SK-N-SH (cell line): ENCODE data around the gene INSYN2A. TPM values are rescaled to one million over a fixed set of nuclear protein-coding genes. Genes with fewer than 3 reads are reported as not detected.

Experiments used
- CTCF ChIA-PET: fragments of 300-600, 350-600 bp; formaldehyde crosslinking; extraction: SDS; loops from one replicate; lab custom pipeline; 2021; lab: Yijun Ruan, JAX
- POLR2A ChIA-PET: fragments of 350-600 bp; sonication (Branson Sonifier 250); formaldehyde crosslinking; extraction: SDS; loops from one replicate; lab custom pipeline; 2020; ENCODE audit warnings: antibody characterized with exemption, inconsistent platforms; lab: Yijun Ruan, JAX
- DNase-seq: peaks from one replicate; pipeline ENCODE4 v3.0.0; 2012
- H2AFZ ChIP-seq: fragments of 200-600 bp; sonication (generic); 2 replicates; pipeline ENCODE4 v1.8.1; 2016; ENCODE audit warnings: antibody characterized with exemption, mild to moderate bottlenecking, low read depth
- H3F3A ChIP-seq: fragments of 200-600 bp; sonication (generic); replicated peaks from 2 replicates; pipeline ENCODE3; 2016; ENCODE audit warnings: antibody characterized with exemption, mild to moderate bottlenecking; ENCODE audit not compliant: insufficient read depth
- H3K27ac ChIP-seq, 2 experiments: fragments of 200-500 bp in 1 of 2; fragments of 200-600 bp in 1 of 2; sonication (Bioruptor generic) in 1 of 2; sonication (generic), shearing (Covaris generic) in 1 of 2; 2 replicates each; pipeline versions ENCODE4 v1.5.1 to v1.6.1; 2014 to 2016; ENCODE audit warnings: low read depth in 2 of 2, inconsistent platforms in 1 of 2, low read length in 1 of 2, mild to moderate bottlenecking in 1 of 2, mixed read lengths in 1 of 2
- H3K27me3 ChIP-seq: fragments of 200-600 bp; sonication (generic), shearing (Covaris generic); 2 replicates; pipeline ENCODE4 v1.6.1; 2016; ENCODE audit warnings: mixed run types; ENCODE audit not compliant: insufficient read depth
- H3K36me3 ChIP-seq, 2 experiments: fragments of 200-500 bp in 1 of 2; fragments of 200-600 bp in 1 of 2; sonication (Bioruptor generic) in 1 of 2; sonication (generic) in 1 of 2; replicated peaks in 1 of 2; 2 replicates each; pipeline versions ENCODE3 to v1.5.1; 2014 to 2016; ENCODE audit warnings: low read length in 1 of 2, mild to moderate bottlenecking in 1 of 2; ENCODE audit not compliant: insufficient read depth in 2 of 2, control insufficient read depth in 1 of 2
- H3K4me1 ChIP-seq, 2 experiments: fragments of 200-500 bp in 1 of 2; fragments of 200-600 bp in 1 of 2; sonication (Bioruptor generic) in 1 of 2; sonication (generic), shearing (Covaris generic) in 1 of 2; 2 replicates each; pipeline versions ENCODE4 v1.5.1 to v1.6.1; 2014 to 2016; ENCODE audit warnings: low read depth in 1 of 2, low read length in 1 of 2, mixed run types in 1 of 2; ENCODE audit not compliant: insufficient read depth in 2 of 2, control insufficient read depth in 1 of 2
- H3K4me2 ChIP-seq: fragments of 200-600 bp; sonication (generic), shearing (Covaris generic); 2 replicates; pipeline ENCODE4 v1.6.1; 2017; ENCODE audit warnings: mixed run types
- H3K4me3 ChIP-seq, 2 experiments: fragments of 200-500 bp in 1 of 2; fragments of 200-600 bp in 1 of 2; sonication (Bioruptor generic) in 1 of 2; sonication (generic), shearing (Covaris generic) in 1 of 2; 2 replicates each; pipeline versions ENCODE4 v1.5.1 to v1.8.1; 2014 to 2016; ENCODE audit warnings: low read depth in 2 of 2, inconsistent platforms in 1 of 2, low read length in 1 of 2, mild to moderate bottlenecking in 1 of 2, mixed read lengths in 1 of 2, moderate library complexity in 1 of 2
- H3K79me2 ChIP-seq: fragments of 200-600 bp; sonication (generic); 2 replicates; pipeline ENCODE4 v1.8.1; 2017; ENCODE audit warnings: mild to moderate bottlenecking; ENCODE audit not compliant: insufficient read depth
- H3K9ac ChIP-seq: fragments of 200-600 bp; sonication (generic); 2 replicates; pipeline ENCODE4 v1.6.1; 2017; ENCODE audit warnings: mixed run types
- H3K9me2 ChIP-seq: fragments of 200-600 bp; sonication (generic); 2 replicates; pipeline ENCODE4 v1.6.1; 2017; ENCODE audit warnings: mixed run types
- H3K9me3 ChIP-seq: fragments of 200-600 bp; sonication (generic); 2 replicates; pipeline ENCODE4 v1.6.1; 2017; ENCODE audit warnings: mixed run types, mild to moderate bottlenecking, moderate library complexity
- H4K20me1 ChIP-seq: fragments of 200-600 bp; sonication (generic); 2 replicates; pipeline ENCODE4 v1.6.1; 2017; ENCODE audit warnings: mild to moderate bottlenecking, mixed run types; ENCODE audit not compliant: insufficient read depth
- CHD2 ChIP-seq: fragments of 150-350 bp; IDR thresholded peaks from 2 replicates; pipeline ENCODE4 v1.6.1; 2018; ENCODE audit warnings: low read length; ENCODE audit not compliant: partially characterized antibody
- CTCF ChIP-seq: fragments of 200-600 bp; sonication (generic); IDR thresholded peaks from 2 replicates; pipeline ENCODE4 v1.6.1; 2017; ENCODE audit warnings: antibody characterized with exemption, mild to moderate bottlenecking, moderate library complexity
- EP300 ChIP-seq, 2 experiments: IDR thresholded peaks; 2 replicates each; pipeline versions ENCODE4 v1.4.0 to v1.6.1; 2012; ENCODE audit warnings: borderline replicate concordance in 1 of 2, low read depth in 1 of 2, low read length in 1 of 2
- EZH2phosphoT487 ChIP-seq: fragments of 200-600 bp; sonication (generic); IDR thresholded peaks from 2 replicates; pipeline ENCODE4 v1.6.1; 2017; ENCODE audit warnings: low read depth, mixed run types, mild to moderate bottlenecking, antibody characterized with exemption, moderate library complexity, borderline replicate concordance
- FOSL2 ChIP-seq: IDR thresholded peaks from 2 replicates; pipeline ENCODE4 v1.4.0; 2012; ENCODE audit warnings: low read depth, mild to moderate bottlenecking, moderate library complexity, borderline replicate concordance
- FOXJ3 ChIP-seq: sonication (generic); formaldehyde crosslinking; IDR thresholded peaks from 2 replicates; pipeline ENCODE4 v1.5.1; 2020; ENCODE audit warnings: mild to moderate bottlenecking, missing genetic modification reagents
- FOXM1 ChIP-seq: IDR thresholded peaks from 2 replicates; pipeline ENCODE4 v1.4.0; 2012; ENCODE audit warnings: low read depth, mild to moderate bottlenecking
- IRF3 ChIP-seq: fragments of 150-350 bp; IDR thresholded peaks from 2 replicates; pipeline ENCODE4 v1.6.1; 2016; ENCODE audit warnings: mild to moderate bottlenecking, low read depth, low read length
- MXI1 ChIP-seq: IDR thresholded peaks from 2 replicates; pipeline ENCODE4 v1.6.1; 2012; ENCODE audit warnings: mild to moderate bottlenecking, low read depth, low read length, improper control_type of control experiment
- NFIC ChIP-seq: IDR thresholded peaks from 2 replicates; pipeline ENCODE4 v1.4.0; 2012; ENCODE audit warnings: borderline replicate concordance
- POLR2AphosphoS5 ChIP-seq: IDR thresholded peaks from 2 replicates; pipeline ENCODE4 v1.6.1; 2012; ENCODE audit warnings: low read depth, low read length
- RAD21 ChIP-seq: IDR thresholded peaks from 2 replicates; pipeline ENCODE4 v1.6.1; 2012; ENCODE audit warnings: mild to moderate bottlenecking, low read length
- RCOR1 ChIP-seq: fragments of 150-350 bp; IDR thresholded peaks from 2 replicates; pipeline ENCODE4 v1.6.1; 2017; ENCODE audit warnings: antibody characterized with exemption, low read length
- REST ChIP-seq: IDR thresholded peaks from 2 replicates; pipeline ENCODE4 v1.6.1; 2012; ENCODE audit warnings: mild to moderate bottlenecking, low read depth, low read length, moderate library complexity
- RFX5 ChIP-seq: IDR thresholded peaks from 2 replicates; pipeline ENCODE4 v1.6.1; 2012; ENCODE audit warnings: mild to moderate bottlenecking, improper control_type of control experiment, low read length
- TCF12 ChIP-seq: IDR thresholded peaks from 2 replicates; pipeline ENCODE4 v1.4.0; 2012
- TEAD4 ChIP-seq: IDR thresholded peaks from 2 replicates; pipeline ENCODE4 v1.4.0; 2012; ENCODE audit warnings: mild to moderate bottlenecking, borderline replicate concordance; ENCODE audit not compliant: insufficient read depth
- USF2 ChIP-seq: fragments of 150-350 bp; IDR thresholded peaks from 2 replicates; pipeline ENCODE4 v1.6.1; 2017; ENCODE audit warnings: antibody characterized with exemption, low read length, low read depth, borderline replicate concordance
- YY1 ChIP-seq: IDR thresholded peaks from 2 replicates; pipeline ENCODE4 v1.4.0; 2012; ENCODE audit warnings: low read depth, mild to moderate bottlenecking
- ZBTB33 ChIP-seq: IDR thresholded peaks from 2 replicates; pipeline ENCODE4 v1.4.0; 2012; ENCODE audit warnings: low read depth, borderline replicate concordance
- WGBS: methylation state at CpG from one replicate; pipeline ENCODE4 v1.1.6; 2017; ENCODE audit warnings: low lambda C conversion rate; 5-methylcytosine and 5-hydroxymethylcytosine counted together
- polyA plus RNA-seq, 3 experiments: library from polyadenylated mRNA; depleted of rRNA; stranded (reverse); fragments of >200 nt; gene quantifications; 2 replicates each; pipeline ENCODE4 v1.2.3, GENCODE V29; 2012

Gene INSYN2A
- polyA plus RNA-seq, 1 of the 3 experiments (the other 2 are of a cell fraction): 0.28 TPM

GRCh38 chr10:127190427-127190826, 6.0 kb downstream of the INSYN2A start:
- no peak overlapping the region for H3K4me2 ChIP-seq
- no peak for TF ChIP-seq CHD2
- TF ChIP-seq IRF3: no peak
- no peak for TF ChIP-seq MXI1
- TF ChIP-seq TEAD4: no peak
- no peak for TF ChIP-seq FOSL2
- no peak for TF ChIP-seq TCF12
- TF ChIP-seq RFX5: no peak
- no peak for TF ChIP-seq YY1
- no peak for TF ChIP-seq RCOR1
- no peak for TF ChIP-seq FOXM1
- no peak for TF ChIP-seq POLR2AphosphoS5
- no peak for TF ChIP-seq USF2
- no peak for TF ChIP-seq EZH2phosphoT487
- TF ChIP-seq RAD21: no peak
- TF ChIP-seq FOXJ3 (CRISPR knock-in tag): no peak
- no peak for TF ChIP-seq CTCF
- no peak for TF ChIP-seq NFIC
- no peak for TF ChIP-seq EP300 (IDR thresholded peaks at IDR 0.05; ENCODE audit: borderline replicate concordance in 1 of 2, low read depth in 1 of 2, low read length in 1 of 2)
- TF ChIP-seq REST: no peak
- no peak for TF ChIP-seq ZBTB33
- TF ChIP-seq, all 33 proteins: peak for 0
- H3K27me3 ChIP-seq: no peaks in the 10 kb centered on the region
- POLR2A ChIA-PET: no interaction called here
- CTCF ChIA-PET: interaction anchor here (0.6 to 1.2 kb wide), 2 partner anchors 32 to 525 kb away, joined by 3 read pairs; no protein-coding TSS in a partner anchor
- H3K27ac ChIP-seq: no peak overlapping the region
- H3K9me2 ChIP-seq: no peaks in the 10 kb centered on the region
- WGBS: 73% methylated on average over 5 of the region's 5 CpGs
- peaks cover 28% of the 10 kb centered on the region for H4K20me1 ChIP-seq
- H3K9me3 ChIP-seq: no peaks in the 10 kb centered on the region
- peaks cover 5% of the 10 kb centered on the region for H3F3A ChIP-seq
- no peaks in the 10 kb centered on the region for H3K79me2 ChIP-seq
- H3K4me1 ChIP-seq: peaks cover 0 to 10% of the 10 kb centered on the region in 2 experiments; a peak in 1 of 4 replicates
- no peak overlapping the region for H3K9ac ChIP-seq
- no peaks in the 10 kb centered on the region for H3K36me3 ChIP-seq
- DNase-seq: no peak
- H3K4me3 ChIP-seq: no peak overlapping the region
- H2AFZ ChIP-seq: no peak overlapping the region
